Measurements from ENCODE around the gene NSG2.
"Not testable (repeated sequence)": the region's sequence is repeated elsewhere in the genome, so short reads cannot be mapped to it uniquely, and the experiment has no call there.

The NSG2 gene

GRCh38 chr5:174106997-174107655, 61.6 kb downstream of the NSG2 start:
- no peak for DNase-seq

- DNase-seq = no peak
These were observed 63.2 kb downstream of the NSG2 start for GRCh38 chr5:174108745-174109144.

- no peak for DNase-seq
These were observed 64.3 kb downstream of the NSG2 start for GRCh38 chr5:174109698-174110260.

GRCh38 chr5:174110310-174110709, 64.8 kb downstream of the NSG2 start:
- no peak for DNase-seq

GRCh38 chr5:174111287-174111973, 65.9 kb downstream of the NSG2 start:
- DNase-seq = no peak

GRCh38 chr5:174115226-174115625, 69.7 kb downstream of the NSG2 start:
- DNase-seq = no peak

GRCh38 chr5:174118823-174119467, 73.4 kb downstream of the NSG2 start:
- no peak for DNase-seq

- no peak for DNase-seq
These were observed 74.0 kb downstream of the NSG2 start for GRCh38 chr5:174119468-174119881.

GRCh38 chr5:174120401-174121005, 75.0 kb downstream of the NSG2 start:
- DNase-seq = no peak

- no peak for DNase-seq
These were observed 89.0 kb downstream of the NSG2 start for GRCh38 chr5:174134545-174134944.

- no peak for DNase-seq
These were observed 94.1 kb downstream of the NSG2 start for GRCh38 chr5:174139623-174140022.

- no peak for DNase-seq
These were observed 95.0 kb downstream of the NSG2 start for GRCh38 chr5:174140452-174141020.

GRCh38 chr5:174141398-174141797, 95.9 kb downstream of the NSG2 start:
- DNase-seq = no peak

- no peak for DNase-seq
These were observed 99.6 kb downstream of the NSG2 start for GRCh38 chr5:174145091-174145490.

GRCh38 chr5:174145821-174146220, 100.3 kb downstream of the NSG2 start:
- DNase-seq = no peak

GRCh38 chr5:174146556-174146955, 101.0 kb downstream of the NSG2 start:
- DNase-seq = no peak

GRCh38 chr5:174147012-174147411, 101.5 kb downstream of the NSG2 start:
- DNase-seq = not testable (repeated sequence)

- DNase-seq = no peak
These were observed 102.0 kb downstream of the NSG2 start for GRCh38 chr5:174147551-174147950.

GRCh38 chr5:174148721-174149120, 103.2 kb downstream of the NSG2 start:
- no peak for DNase-seq

- DNase-seq = no peak
These were observed 103.9 kb downstream of the NSG2 start for GRCh38 chr5:174149426-174149825.

GRCh38 chr5:174149989-174150388, 104.5 kb downstream of the NSG2 start:
- no peak for DNase-seq

- no peak for DNase-seq
These were observed 106.2 kb downstream of the NSG2 start for GRCh38 chr5:174151599-174152181.

GRCh38 chr5:174154559-174154958, 109.1 kb downstream of the NSG2 start:
- DNase-seq = no peak
